Neural progenitor cell (in vitro differentiated cells): ENCODE results near the gene PAQR5.

ENCODE experiments used
- EZH2 ChIP-seq: fragments of 200-600 bp; sonication (generic); IDR thresholded peaks from 2 replicates; pipeline ENCODE4 v1.6.1; 2017; ENCODE audit warnings: antibody characterized with exemption, mild to moderate bottlenecking, moderate library complexity
- EZH2phosphoT487 ChIP-seq: fragments of 200-600 bp; sonication (generic); IDR thresholded peaks from 2 replicates; pipeline ENCODE4 v1.6.1; 2017; ENCODE audit warnings: antibody characterized with exemption
- TF ChIP-seq, protein P1 (sequence below): fragments of 200-600 bp; sonication (generic); IDR thresholded peaks from 2 replicates; pipeline ENCODE4 v1.5.1; 2017; ENCODE audit warnings: antibody characterized with exemption, mild to moderate bottlenecking

DNA sequence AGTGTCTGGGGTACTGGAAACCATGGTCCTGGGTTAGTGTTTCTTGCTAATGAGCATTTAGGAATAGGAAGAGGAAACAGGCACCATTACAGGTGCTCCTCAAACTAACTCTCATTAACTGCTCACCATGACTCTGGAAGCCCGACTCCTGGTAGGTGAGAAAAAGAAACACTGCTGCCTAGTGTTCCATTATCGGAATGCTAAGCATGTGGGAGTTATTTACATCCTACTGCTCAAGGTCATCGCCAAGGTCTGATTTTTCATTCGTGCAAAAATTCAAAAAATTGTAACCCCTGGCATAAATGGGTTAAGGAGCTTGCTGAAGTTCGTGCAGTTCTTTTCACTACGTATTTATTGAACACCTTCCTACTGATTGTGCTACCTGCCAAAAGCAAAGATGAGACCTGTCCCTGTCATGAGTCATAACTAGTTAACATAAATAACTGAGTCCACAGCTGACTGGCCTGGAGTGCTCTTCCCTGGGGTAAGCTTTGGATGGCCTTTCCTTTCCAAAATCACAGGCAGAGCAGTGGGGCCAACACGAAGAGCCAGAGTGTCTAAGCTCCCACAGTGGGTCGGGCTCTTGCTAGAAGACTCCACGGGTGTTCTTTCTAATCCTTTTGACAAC is 22.7 kb upstream of the PAQR5 start:
- TF ChIP-seq EZH2, result no peak
- TF ChIP-seq, protein P1, sequence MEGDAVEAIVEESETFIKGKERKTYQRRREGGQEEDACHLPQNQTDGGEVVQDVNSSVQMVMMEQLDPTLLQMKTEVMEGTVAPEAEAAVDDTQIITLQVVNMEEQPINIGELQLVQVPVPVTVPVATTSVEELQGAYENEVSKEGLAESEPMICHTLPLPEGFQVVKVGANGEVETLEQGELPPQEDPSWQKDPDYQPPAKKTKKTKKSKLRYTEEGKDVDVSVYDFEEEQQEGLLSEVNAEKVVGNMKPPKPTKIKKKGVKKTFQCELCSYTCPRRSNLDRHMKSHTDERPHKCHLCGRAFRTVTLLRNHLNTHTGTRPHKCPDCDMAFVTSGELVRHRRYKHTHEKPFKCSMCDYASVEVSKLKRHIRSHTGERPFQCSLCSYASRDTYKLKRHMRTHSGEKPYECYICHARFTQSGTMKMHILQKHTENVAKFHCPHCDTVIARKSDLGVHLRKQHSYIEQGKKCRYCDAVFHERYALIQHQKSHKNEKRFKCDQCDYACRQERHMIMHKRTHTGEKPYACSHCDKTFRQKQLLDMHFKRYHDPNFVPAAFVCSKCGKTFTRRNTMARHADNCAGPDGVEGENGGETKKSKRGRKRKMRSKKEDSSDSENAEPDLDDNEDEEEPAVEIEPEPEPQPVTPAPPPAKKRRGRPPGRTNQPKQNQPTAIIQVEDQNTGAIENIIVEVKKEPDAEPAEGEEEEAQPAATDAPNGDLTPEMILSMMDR, result no peak
- no peak for TF ChIP-seq EZH2phosphoT487
